Spleen (tissue), 11 donors: ENCODE measurements around the gene KCNB1. TPM values are rescaled to one million over a fixed set of nuclear protein-coding genes. Genes with fewer than 3 reads are reported as not detected.

Experiments
- DNase-seq: peaks from one replicate; pipeline ENCODE4 v3.0.0-alpha.2; 2020
- H3K27ac ChIP-seq, 8 donors: fragments of 200-600 bp; sonication (generic) in 7 of 8; 1 replicate in 4 of 8; 2 replicates in 4 of 8; pipeline versions ENCODE4 v1.5.0 to v1.8.0; 2016 to 2021; ENCODE audit warnings: inconsistent platforms in 4 of 8, mild to moderate bottlenecking in 4 of 8, moderate library complexity in 1 of 8
- H3K27me3 ChIP-seq, 7 donors: fragments of 200-600 bp; sonication (generic) in 6 of 7; replicated peaks in 1 of 7; 1 replicate in 4 of 7; 2 replicates in 3 of 7; pipeline versions ENCODE4 v1.5.0 to v1.8.0; 2016 to 2021; ENCODE audit warnings: inconsistent platforms in 3 of 7, mild to moderate bottlenecking in 1 of 7
- H3K36me3 ChIP-seq, 6 donors: fragments of 200-600 bp; sonication (generic) in 5 of 6; 1 replicate in 4 of 6; 2 replicates in 2 of 6; pipeline versions ENCODE4 v1.5.0 to v1.8.0; 2016 to 2021; ENCODE audit warnings: inconsistent platforms in 2 of 6
- H3K4me1 ChIP-seq, 6 donors: fragments of 200-600 bp; sonication (generic) in 5 of 6; 1 replicate in 3 of 6; 2 replicates in 3 of 6; pipeline versions ENCODE4 v1.5.0 to v1.8.0; 2016 to 2021; ENCODE audit warnings: inconsistent platforms in 3 of 6
- H3K4me3 ChIP-seq, 8 donors: fragments of 200-600 bp; sonication (generic) in 7 of 8; 1 replicate in 4 of 8; 2 replicates in 4 of 8; pipeline versions ENCODE4 v1.5.0 to v1.8.0; 2016 to 2021; ENCODE audit warnings: inconsistent platforms in 4 of 8, mild to moderate bottlenecking in 4 of 8, moderate library complexity in 2 of 8
- H3K9me3 ChIP-seq, 8 donors: fragments of 200-600 bp; sonication (generic) in 7 of 8; 1 replicate in 4 of 8; 2 replicates in 4 of 8; pipeline versions ENCODE4 v1.5.0 to v1.8.0; 2016 to 2021; ENCODE audit warnings: inconsistent platforms in 4 of 8
- CTCF ChIP-seq, 11 experiments: fragments of 200-600 bp in 7 of 11; fragments of 450-650 bp in 4 of 11; sonication (generic) in 4 of 11; IDR thresholded peaks in 8 of 11; conservative IDR thresholded peaks in 3 of 11; 1 replicate in 7 of 11; 2 replicates in 4 of 11; pipeline versions ENCODE4 v1.4.0 to v1.8.0; 2016 to 2021; ENCODE audit warnings: antibody characterized with exemption in 11 of 11, inconsistent platforms in 4 of 11, mild to moderate bottlenecking in 1 of 11
- POLR2A ChIP-seq, 3 donors: fragments of 450-650 bp; IDR thresholded peaks; one replicate each; pipeline ENCODE4 v1.5.1; 2017; ENCODE audit warnings: antibody characterized with exemption in 3 of 3, mild to moderate bottlenecking in 1 of 3
- POLR2AphosphoS5 ChIP-seq, 3 donors: sonication (generic); formaldehyde crosslinking; IDR thresholded peaks; one replicate each; pipeline ENCODE4 v1.5.1; 2017; ENCODE audit warnings: antibody characterized with exemption in 3 of 3
- WGBS, 5 donors: extraction: QIAGEN DNeasy Blood & Tissue Kit in 3 of 5; methylation state at CpG; one replicate each; pipeline versions ENCODE4 v1.1.5 to v1.1.7; 2013 to 2018; 5-methylcytosine and 5-hydroxymethylcytosine counted together
- intact Hi-C: fragments of 100-400 bp; cut with DNase I; formaldehyde crosslinking; loops from one replicate; pipeline ENCODE4 v1.15.0; 2023; ENCODE audit warnings: low total_unique reads
- polyA plus RNA-seq, 3 donors: library from polyadenylated mRNA; stranded (reverse); fragments of 200-250 nt; gene quantifications; one replicate each; pipeline ENCODE4 v1.2.1, GENCODE V29; 2013
- total RNA-seq, 7 donors: library from RNA; depleted of rRNA in 3 of 7; stranded (reverse); fragments of >200 nt in 3 of 7; fragmentation: NEBNext Ultra II Directional in 4 of 7; extraction: Animal tissue kit (Norgen Biotek cat#: 25700) in 4 of 7; gene quantifications; one replicate each; pipeline versions ENCODE4 v1.1.0 to v1.2.1, GENCODE V29; 2016 to 2021
- donor health status: healthy with polysubstance abuse.
- donor health status: DM: no; HTN: no; CAD: no; lungs with moderate emphysema.
- donor health status: DM: no; HTN: no; CAD: no.
- donor health status: Bipolar disorder and iron deficiency.
- donor health status: healthy.
- donor health status: DM: no; HTN: no; CAD: no.
- donor health status: DM: yes; HTN: yes; CAD: no.

The KCNB1 gene
- total and polyA plus RNA-seq, 10 donors, result 0.02 to 3.2 (median 0.51) TPM

GRCh38 chr20:49513517-49513916 lies 31.0 kb upstream of the KCNB1 start:
- 79 to 87% (median 83%) methylated on average over 2 of the region's 2 CpGs for WGBS, 5 donors
- H3K27me3 ChIP-seq, result peaks cover 0 to 70% (median 6%) of the 10 kb centered on the region in 7 donors
- no peaks in the 10 kb centered on the region for H3K36me3 ChIP-seq
- no peak overlapping the region for H3K27ac ChIP-seq
- no peak for DNase-seq
- TF ChIP-seq POLR2AphosphoS5 (IDR thresholded peaks at IDR 0.05) (no peak), POLR2A (IDR thresholded peaks at IDR 0.05) (no peak), CTCF (IDR thresholded peaks at IDR 0.05 in 8 of 11, conservative IDR thresholded peaks at IDR 0.05 in 3 of 11) (no peak)
- H3K4me3 ChIP-seq, result no peak overlapping the region
- H3K9me3 ChIP-seq, result no peaks in the 10 kb centered on the region
- intact Hi-C loops, result no loop called here
- no peaks in the 10 kb centered on the region for H3K4me1 ChIP-seq

DNA sequence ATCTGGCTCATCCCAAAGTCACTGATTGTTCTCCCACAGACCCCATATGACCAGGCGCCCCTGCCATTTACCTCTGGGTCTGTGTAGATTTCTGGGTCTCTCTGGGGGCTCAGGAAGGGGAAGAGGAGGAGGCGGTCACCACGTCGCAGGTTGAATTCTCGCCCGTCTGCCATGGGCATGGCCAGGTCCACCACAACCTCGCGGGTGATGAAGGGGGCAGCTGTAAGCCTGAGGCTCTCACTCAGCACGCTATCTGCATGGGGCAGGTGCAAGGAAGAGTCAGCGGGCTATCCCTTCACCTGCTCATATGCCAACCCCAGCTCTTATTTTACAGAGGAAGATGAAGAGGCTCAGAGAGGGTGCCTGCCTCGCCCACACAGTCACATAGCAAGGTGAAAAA lies 30.5 kb upstream of the KCNB1 start:
- no peaks in the 10 kb centered on the region for H3K36me3 ChIP-seq
- no peak overlapping the region for H3K27ac ChIP-seq
- intact Hi-C loops, result no loop called here
- H3K27me3 ChIP-seq, result peaks cover 0 to 76% (median 6%) of the 10 kb centered on the region in 7 donors
- no peak overlapping the region for H3K4me3 ChIP-seq
- TF ChIP-seq POLR2AphosphoS5 (IDR thresholded peaks at IDR 0.05), result no peak
- no peak for TF ChIP-seq POLR2A (IDR thresholded peaks at IDR 0.05)
- no peak for TF ChIP-seq CTCF (IDR thresholded peaks at IDR 0.05 in 8 of 11, conservative IDR thresholded peaks at IDR 0.05 in 3 of 11)
- no peaks in the 10 kb centered on the region for H3K4me1 ChIP-seq
- WGBS, 5 donors, result 76 to 91% (median 88%) methylated on average over 11 of the region's 11 CpGs
- no peaks in the 10 kb centered on the region for H3K9me3 ChIP-seq
- DNase-seq, result no peak

DNA sequence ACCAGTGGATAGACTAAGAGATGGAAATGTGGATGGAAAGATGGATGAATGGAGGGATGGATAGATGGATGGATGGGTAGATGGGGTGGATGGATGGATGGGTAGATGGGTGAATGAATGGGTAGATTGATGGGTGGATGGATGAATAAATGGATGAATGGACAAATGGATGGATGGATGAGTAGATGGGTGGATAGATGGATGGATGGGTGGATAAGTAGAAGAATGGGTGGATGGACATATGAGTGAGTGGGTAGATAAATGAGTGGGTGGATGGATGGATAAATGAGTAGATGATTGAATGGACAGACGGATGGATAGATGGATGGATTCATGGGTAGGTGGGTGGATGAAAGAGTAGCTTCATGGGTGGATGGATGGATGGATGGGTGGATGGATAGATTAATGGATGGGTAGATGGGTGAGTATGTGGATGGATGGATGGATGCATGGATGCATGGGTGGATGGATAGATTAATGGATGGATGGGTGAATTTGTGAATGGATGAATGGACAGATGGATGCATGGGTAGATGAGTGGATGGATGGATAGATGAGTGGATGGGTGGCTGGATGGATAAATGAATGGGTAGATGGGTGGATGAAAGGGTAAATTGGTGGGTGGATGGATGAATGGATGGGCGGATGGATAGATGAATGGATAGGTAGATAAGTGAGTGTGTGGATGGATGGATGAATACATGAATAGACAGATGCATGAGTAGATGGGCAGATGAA lies 29.5 kb upstream of the KCNB1 start:
- no peak for DNase-seq
- H3K36me3 ChIP-seq, result no peaks in the 10 kb centered on the region
- 82 to 96% (median 91%) methylated on average over 2 of the region's 2 CpGs for WGBS, 5 donors
- H3K9me3 ChIP-seq, result no peaks in the 10 kb centered on the region
- TF ChIP-seq POLR2AphosphoS5 (IDR thresholded peaks at IDR 0.05) (no peak), POLR2A (IDR thresholded peaks at IDR 0.05) (no peak), CTCF (IDR thresholded peaks at IDR 0.05 in 8 of 11, conservative IDR thresholded peaks at IDR 0.05 in 3 of 11) (no peak)
- H3K27me3 ChIP-seq, result peaks cover 0 to 85% (median 6%) of the 10 kb centered on the region in 7 donors
- no peak overlapping the region for H3K27ac ChIP-seq
- no peaks in the 10 kb centered on the region for H3K4me1 ChIP-seq
- intact Hi-C loops, result no loop called here
- H3K4me3 ChIP-seq, result no peak overlapping the region

GRCh38 chr20:49510562-49511122 lies 28.2 kb upstream of the KCNB1 start:
- no peaks in the 10 kb centered on the region for H3K4me1 ChIP-seq
- no peak for TF ChIP-seq CTCF (IDR thresholded peaks at IDR 0.05 in 8 of 11, conservative IDR thresholded peaks at IDR 0.05 in 3 of 11)
- TF ChIP-seq POLR2A (IDR thresholded peaks at IDR 0.05), result no peak
- no peak for TF ChIP-seq POLR2AphosphoS5 (IDR thresholded peaks at IDR 0.05)
- no peak overlapping the region for H3K4me3 ChIP-seq
- H3K27ac ChIP-seq, result no peak overlapping the region
- H3K36me3 ChIP-seq, result no peaks in the 10 kb centered on the region
- intact Hi-C loops, result no loop called here
- 56 to 81% (median 69%) methylated on average over 12 of the region's 12 CpGs for WGBS, 5 donors
- DNase-seq, result no peak
- no peaks in the 10 kb centered on the region for H3K9me3 ChIP-seq
- H3K27me3 ChIP-seq, result peaks cover 0 to 86% (median 11%) of the 10 kb centered on the region in 7 donors
